HG02981 (cell line): ENCODE results near the gene PCSK4.
"Not testable (repeated sequence)": the region's sequence is repeated elsewhere in the genome, so short reads cannot be mapped to it uniquely, and the experiment has no call there.

ENCODE experiments used
- ATAC-seq: cut with Tn5 transposase; IDR thresholded peaks from one replicate; pipeline ENCODE4 v1.9.1; 2021; ENCODE audit warnings: mild to moderate bottlenecking, moderate library complexity; ENCODE audit not compliant: unreplicated experiment

The PCSK4 gene

DNA sequence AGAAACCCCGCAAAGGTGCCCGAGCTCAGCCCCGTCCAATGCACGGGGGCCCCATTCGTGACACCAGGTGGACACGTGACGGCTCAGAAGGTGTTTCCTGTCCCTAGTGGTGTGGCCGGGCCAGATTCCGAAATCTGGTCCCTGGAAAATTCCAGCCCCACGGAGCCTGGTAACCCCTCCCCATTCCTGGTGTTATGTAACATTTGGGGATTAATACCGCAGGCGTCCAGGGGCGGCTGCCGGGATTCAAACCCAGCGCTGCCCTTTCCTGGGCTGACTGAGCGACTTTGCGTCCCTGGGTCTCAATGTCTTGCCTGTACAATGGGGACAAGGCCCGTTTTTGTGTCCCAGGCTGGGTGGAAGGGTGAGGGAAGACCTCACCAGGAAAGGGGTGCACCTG, 32.7 kb upstream of the PCSK4 start:
- ATAC-seq = no peak

DNA sequence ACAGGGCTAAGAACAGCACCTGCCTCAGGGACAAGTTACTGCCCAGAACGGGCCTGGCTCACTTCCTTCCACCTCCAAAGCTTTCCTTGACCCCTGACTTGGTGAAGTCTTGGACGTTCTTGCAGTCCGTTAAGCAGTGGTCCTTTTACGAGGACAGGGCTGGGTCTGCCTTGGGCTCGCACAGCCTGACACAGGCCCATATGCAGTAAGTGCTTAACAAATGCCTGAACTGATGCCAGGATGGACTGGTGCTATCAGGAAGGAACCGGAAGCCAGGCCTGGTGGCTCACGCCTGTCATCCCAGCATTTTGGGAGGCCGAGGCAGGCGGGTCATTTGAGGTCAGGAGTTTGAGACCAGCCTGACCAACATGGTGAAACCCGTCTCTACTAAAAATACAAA, 31.9 kb upstream of the PCSK4 start:
- ATAC-seq = no peak

DNA sequence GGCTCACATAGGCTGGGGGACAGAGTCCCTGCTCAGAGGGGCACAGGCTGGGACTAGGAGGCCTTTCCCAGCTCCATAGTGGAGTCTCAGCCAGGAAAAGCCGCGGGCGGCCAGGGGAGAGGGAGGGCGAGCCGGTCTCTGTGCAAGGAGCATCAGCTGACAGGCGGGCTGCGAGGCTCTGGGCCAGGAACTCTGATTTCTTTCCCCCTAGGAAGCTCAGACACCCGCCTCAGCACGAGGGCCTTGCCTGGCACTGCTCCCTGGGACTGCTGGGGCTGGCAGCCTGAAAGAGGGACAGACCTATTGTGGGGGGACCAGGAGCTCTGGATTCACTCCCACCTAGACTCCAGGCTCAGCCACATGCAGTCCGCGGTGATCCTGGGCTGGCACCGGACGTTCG, 31.5 kb upstream of the PCSK4 start:
- no peak for ATAC-seq

DNA sequence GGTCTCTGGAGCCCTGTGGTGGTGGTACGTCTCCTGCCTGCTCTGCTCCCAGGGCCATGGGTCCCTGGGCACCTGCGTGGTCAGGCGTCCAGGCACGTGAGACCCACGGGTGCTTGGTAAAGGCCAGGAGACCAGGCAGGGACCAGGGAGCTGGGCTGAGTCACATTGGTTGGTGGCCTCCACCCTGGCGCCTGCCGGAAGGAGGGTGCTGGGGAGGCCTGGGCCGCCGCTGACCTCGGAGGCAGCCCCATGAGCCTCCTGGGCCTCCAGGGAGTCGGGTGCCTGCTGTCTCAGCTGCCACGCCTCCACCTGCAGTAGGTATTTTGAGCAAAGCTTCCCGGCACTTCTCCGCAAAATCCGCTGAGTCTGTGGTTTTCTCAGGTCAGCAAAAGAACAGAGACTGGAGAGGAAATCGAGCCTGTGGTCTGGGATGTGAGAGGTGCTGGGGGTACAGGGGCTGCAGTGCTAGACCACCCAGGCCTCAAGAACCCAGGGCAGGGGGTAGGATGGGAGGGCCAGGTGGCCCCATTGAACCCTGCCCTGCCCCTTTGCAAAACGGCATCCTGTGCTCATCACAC, 30.1 kb upstream of the PCSK4 start:
- ATAC-seq = no peak

DNA sequence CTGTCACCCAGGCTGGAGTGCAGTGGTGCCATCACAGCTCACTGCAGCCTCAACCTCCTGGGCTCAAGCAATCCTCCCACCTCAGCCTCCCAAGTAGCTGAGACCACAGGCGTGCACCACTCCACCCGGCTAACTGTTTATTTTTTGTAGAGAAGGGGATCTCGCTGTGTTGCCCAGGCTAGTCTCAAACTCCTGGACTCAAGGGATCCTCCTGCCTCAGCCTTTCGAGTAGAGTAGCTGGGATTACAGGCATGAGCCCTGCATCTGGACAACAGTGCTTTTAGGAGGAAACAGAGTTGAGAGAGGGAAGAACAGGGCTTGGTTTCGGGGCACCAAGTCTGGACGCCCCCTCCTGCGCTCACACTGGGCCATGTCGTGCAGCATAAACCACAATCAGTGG, 29.7 kb upstream of the PCSK4 start:
- not testable (repeated sequence) for ATAC-seq

DNA sequence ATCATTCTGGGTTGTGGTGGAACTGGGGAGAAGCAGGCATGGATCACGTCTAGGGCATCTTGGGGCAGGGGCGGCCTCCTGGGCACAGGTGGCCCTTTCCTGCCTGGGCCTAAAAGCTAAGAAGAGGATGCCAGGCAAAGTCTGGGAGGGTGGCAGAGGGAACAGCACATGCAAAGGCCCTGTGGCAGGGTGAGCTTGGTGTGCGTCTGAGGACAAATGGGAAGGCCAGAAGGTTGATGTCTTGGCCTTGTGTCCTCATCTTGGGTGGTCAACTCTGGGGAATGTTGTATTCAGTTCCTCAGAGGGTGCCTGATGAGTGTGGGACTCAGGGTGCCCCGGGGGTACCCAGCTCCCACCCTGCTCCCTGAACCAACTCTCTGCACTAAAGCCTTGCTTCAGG, 28.3 kb upstream of the PCSK4 start:
- no peak for ATAC-seq

DNA sequence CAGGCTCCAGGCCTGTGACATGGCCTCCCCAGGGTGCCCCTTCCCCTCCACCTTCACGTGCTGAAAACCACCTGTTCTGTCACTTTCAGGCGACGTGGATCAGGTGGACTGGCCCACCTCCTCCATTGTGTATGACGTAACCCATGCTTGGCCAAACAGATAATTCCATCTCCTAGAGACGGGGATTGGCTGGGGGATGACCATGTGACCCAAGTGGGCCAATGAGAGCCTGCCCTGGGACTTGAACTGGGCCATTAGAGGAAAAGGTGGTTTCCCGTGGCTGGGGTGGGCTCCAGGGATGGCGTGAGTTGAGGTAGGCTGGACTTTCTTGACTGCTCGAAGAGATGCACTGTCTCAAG, 26.2 kb upstream of the PCSK4 start:
- ATAC-seq = no peak

DNA sequence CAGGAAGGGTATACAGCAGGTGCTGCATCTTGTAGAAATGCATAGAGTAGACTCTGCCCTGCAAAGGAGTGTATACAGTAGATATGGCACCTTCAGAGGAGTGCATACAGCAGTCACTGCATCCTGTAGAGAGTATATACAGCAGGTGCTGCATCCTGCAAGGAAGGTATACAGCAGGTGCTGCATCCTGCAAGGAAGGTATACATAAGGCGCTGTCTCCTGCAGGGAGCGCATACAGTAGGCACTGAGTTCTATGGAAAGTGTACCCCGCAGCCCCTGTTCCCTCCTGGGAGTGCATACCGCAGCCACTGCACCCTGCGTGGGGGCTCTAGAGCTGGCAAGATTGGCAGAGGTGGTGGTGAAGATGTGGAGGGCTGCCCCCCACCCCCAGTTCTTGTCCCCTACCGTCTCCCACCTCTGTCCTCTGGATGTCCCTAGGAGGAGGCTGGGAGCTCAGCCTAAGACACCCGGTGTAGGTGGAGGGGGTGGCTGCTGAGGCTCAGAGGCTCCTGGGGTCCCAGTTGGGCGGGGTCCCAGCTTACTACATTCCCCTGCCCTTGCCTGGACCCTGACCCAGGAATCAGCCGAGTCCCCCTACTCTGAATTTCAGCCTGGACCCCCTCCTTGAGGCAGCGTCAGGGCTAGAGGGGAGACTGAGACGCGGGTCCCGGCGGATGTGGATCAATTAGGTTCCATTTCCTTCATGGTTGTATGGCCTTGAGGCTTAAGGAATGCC, 25.0 kb upstream of the PCSK4 start:
- ATAC-seq = no peak

DNA sequence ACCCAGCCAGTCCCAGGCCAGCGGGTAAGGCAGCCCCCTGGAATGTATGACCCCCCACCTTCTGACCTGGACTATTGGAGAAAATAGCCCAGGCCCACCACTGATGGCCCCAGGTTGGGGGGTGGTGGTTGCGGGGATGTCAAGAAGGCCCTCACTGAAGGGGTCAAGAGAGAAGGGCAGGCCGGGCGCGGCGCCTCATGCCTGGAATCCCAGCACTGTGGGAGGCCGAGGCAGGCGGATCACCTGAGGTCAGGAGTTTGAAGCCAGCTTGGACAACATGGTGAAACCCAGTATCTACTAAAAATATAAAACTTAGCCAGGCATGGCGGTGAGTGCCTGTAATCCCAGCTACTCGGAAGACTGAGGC, 24.1 kb upstream of the PCSK4 start:
- ATAC-seq = no peak

DNA sequence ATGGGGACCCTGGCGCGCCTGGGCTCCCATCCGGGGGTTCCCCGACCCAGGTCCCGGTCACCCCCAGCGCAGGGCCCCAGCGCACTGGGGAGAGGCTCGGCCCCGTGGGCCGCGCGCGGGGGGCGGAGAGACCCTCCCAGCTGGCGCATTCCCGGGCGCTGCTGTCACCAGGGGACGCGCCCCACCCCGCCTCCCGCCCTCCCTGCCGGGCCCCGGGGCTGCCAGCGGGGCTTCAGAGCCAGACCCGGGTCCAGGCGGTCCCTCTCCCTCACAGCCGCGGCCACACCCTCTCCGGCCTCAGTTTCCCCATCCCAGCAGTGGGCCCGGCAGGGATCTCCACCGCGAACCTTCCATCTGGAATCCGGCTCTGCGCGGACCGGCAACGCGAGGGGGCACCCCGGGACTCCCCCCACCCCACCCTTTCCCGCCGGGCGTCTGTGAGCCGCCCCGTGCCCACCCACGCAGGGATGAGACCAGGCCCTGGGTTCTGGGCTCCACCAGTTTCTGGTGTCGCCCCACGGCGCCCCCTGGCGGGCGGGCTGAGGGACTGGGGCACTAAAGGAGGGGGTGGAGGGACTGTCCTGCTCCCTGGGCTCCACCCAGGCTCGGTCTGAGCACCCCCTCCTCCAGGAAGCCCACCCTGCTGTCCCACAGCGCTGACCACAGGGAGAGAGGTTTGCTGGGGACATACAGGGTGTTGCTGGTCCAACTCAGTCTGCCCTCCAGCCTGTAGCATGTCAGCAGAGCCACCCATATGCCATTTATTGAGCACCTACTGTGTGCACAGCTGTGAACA, 23.5 kb upstream of the PCSK4 start:
- ATAC-seq = no peak

DNA sequence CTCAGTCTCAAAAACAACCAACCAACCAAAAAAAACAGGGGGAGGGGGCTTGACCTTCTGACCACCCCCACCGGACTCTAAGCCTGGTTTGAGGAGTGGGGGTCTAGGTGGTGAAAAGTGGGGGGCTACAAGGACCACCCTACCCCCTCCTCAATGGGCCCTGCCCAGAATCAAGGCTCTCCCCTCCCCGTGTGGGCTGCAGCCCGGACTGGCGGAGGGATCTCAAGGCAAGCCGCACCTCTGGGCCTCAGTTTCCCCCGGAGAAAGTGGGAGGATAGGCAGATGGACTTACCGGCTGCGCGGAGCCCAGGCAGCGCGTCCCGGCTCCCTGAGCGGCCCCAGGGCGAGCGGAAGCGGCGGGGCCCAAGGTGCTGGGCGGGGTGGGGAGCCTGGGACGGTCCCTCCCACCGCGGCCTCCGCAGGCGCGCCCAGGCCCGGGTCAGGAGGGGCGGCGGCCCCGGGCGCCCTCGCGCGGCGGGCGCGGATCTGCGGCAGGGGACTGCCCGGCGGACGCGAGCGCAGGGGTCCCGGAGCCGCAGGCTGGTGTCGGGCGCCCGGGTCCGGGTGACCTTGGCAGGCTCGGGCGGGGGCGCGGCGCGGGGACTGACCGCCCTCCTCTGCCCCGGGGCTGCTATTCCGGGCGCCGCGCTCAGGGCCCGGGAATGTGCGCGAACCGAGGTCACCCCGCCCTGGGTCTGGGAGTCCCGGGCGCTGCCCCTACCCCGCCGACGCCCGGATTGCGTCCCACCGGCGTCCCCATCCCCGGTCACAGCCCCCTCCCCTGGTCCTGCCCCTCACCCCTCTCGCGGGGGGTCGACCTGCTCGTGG, 22.7 kb upstream of the PCSK4 start, which contains the start of gene ADAMTSL5:
Gene ADAMTSL5 (minus strand): TSS at position 349 of the 828 bp plus-strand sequence. CDS start 2,076 bp downstream, outside the sequence.
- no peak for ATAC-seq

DNA sequence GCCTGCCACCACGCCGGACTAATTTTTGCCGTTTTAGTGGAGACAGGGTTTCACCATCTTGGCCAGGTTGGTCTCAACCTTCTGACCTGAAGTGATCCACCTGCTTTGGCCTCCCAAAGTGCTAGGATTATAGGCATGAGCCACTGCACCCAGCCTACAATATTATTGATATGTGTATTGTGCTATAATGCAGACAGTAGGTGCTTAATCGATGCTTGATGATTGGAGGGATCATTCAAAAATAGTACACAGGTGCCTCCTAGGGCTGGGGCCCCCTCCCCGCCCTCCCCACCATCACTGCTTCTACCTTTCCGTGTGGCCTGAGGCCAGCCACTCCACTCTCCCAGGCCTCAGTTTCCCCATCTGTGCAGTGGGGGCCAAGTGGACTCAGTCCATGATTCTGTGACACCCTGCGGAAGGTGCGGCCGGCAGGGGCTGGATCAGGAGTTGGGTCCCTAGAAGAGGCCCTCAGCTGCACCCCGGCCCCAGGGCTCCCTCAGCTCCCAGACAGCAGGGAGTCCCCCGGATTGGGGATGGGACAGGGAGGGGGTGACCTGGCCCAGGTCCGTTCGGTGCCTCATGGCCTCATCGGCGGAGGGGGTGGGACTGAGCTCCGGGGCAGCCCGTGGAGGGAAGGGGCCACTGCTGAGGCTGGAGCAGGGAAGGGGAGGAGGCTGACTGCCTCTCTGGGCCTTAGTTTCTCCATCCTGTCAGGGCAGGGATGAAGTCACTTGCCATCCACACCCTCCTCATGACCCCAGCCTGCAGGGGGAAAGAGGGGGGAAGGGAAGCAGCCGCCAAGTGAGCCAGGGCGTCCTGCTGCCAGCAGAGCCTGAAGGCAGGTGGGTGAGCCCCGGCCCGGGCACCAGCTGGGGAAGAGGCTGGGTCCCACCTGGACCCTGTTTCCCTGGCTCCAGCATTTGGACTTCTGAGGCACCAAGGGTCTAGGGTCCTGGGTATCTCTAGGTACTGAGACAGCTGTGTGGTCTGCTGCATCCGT, 21.5 kb upstream of the PCSK4 start:
- no peak for ATAC-seq

DNA sequence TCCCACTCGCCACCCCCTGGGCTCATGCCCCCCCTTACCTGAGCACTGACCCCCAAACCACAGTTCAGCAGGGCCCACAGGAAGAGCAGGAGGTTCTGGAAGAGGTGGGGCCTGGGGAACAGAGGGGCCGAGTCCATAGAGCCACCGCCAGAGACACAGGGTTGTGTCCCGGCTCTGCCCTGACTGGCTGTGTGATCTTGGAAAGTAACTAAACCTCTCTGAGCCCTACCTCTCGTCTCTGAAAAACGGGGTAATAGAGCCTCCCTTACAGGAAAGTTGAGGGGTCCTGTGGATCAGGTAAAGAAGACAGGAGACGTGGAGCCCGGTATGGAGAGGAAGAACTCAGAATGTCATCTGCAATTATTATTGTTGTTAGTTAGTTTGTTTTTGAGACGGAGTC, 20.7 kb upstream of the PCSK4 start:
- no peak for ATAC-seq

DNA sequence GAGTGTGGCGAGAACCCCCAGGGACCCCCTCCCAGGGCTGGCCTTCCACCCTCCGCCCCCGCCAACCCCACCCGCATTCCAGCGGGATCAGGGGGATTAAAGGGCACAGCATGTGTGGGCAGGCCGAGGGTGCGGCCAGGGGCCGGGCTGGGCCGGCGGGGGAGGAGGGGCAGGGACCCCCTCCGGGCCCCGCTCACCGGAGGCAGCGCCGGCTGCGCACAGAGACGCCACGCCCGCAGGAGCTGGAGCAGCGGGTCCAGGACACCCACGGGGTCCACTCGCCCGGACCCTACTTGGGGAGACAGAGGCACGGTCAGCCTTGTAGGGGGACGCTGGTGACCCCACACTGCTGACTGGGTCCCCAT, 20.3 kb upstream of the PCSK4 start:
- no peak for ATAC-seq

DNA sequence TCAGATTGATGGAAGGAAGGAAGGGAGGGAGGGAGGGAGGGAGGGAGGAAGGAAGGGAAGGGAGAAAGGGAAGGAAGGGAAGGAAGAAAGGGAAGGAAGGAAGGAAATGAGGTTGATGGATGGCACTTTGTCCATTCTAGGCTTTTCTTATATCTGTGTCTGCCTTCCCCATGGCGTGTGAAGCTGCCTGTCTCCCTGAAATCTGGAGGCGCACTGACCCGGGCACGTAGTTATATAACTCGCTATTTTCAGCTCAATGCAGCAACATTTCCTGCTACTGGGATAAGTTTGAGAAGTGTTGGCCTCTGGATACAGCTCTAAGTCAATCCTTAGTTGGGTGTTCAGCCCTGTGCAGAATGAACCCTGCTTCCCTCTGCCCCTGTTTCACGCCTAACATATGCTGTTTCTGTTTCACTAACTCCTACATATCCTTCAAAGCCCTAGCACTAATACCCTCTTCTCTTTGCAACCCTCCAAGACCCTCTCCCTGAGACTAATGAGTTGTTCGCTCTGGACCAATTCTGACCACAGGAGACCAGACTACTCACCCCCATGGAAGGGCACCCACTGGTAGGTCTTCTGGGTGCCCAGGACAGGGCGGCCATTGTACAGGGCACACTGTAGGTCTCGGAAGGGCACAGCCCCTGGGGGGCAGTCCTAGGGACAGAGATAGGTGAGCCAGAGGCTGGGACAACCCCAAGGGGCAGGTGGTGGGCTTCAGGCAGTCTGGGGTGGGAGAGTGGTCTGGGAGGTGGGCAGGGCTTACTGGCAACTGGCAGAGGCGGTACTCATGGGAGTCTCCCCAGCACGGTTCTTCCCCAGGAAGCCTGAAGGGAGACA, 19.7 kb upstream of the PCSK4 start:
- ATAC-seq = no peak

DNA sequence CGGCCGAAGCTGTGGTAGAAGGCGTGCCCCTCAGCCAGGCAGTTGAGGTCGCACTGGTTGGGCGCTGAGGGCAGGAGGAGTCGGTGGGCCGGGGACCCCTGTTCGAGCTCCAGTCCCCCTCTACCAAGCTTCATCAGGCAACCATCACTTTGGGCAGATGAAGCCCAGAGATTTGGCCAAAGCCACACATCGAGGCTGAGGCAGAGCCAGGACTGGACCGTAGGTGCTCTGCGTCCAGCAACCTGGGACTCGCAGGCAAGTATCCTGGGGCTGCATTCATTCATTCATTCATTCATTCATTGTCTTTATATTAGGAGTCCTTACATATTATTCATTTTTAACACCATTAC, 18.3 kb upstream of the PCSK4 start:
- no peak for ATAC-seq

DNA sequence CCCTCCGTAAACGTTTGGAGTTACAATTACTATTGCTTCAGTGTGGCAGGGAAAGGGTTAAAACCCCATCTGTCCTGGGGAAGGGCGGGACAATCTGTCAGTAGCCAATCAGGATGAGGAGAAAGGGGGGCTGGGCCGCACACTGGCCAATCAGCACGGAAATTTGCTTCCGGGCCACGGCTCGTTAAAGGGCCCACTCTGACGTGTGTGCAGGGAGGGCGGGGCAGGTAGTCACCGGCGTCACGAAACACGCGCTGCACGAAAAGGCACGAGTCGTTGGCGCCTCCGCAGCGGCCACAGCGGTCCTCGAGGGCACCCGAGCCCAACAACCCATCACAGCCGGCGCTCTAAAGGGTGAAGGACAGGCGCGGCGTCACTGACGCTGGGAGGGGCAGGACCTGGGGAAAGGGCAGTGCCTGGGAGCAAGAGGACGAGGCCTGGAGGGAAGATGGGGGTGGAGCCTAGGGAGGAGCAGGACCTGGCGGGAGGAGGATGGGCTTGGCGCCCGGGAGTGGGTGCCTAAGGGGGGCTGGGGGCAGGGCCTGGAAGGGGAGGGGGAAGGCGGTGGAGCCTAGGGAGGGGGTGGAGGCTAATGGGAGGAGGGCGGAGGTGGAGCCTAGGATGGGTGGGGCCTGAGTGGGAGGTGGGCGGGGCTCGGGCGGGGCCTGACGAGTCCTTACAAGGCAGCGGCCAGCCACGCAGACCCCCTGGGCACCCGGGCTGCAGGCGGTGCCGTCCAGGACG, 17.8 kb upstream of the PCSK4 start:
- ATAC-seq = no peak

DNA sequence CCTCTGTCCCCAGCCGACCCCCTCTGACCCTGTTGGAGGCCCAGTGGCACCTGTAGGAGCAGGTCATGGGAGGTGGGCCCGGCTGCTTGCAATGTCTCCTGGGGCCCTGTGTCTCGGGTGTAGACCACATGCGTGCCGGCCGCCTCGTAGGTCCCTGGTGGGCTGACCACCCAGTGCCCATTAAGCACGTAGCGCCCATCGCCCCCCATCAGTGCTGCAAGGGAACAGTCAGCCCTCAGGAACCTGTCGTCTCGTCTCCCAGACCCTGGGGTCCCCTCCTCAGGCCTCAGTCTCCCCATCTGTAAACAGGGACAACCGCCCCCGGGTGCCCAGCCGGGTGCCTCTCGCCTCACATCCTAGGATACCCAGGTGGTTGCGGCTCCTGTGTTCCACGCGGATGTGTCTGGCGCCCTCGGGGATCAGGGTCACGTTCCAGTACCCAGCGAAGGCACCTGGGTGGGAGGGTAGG, 17.1 kb upstream of the PCSK4 start:
- no peak for ATAC-seq
